NCI-H2196 (cell line): ENCODE results near the gene RPL7A.
"Not testable (repeated sequence)": the region's sequence is repeated elsewhere in the genome, so short reads cannot be mapped to it uniquely, and the experiment has no call there.

Experiments
- DNase-seq: peaks from one replicate; lab custom pipeline; 2025; ENCODE audit not compliant: unreplicated experiment; lab: John Stamatoyannopoulos, UW

The RPL7A gene

DNA sequence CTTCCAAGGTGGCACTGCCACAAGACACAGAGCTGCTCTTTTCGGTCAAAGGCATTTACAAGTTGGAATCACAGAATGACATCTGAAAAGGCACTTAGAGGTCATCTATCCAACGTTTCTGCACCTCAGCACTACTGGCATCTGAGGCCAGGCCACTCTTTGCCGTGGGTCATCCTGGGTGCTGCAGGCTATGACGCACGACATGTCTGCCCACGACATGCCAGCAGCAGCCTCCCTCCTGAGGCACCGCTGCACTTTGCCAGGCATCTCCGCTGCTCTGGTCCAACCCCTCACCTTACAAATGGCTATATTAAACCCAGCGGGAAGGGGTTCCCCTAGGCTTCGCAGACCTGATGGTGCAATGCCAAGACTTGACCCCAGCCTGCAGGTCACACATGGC is 19.8 kb downstream of the RPL7A start:
- DNase-seq, result no peak

DNA sequence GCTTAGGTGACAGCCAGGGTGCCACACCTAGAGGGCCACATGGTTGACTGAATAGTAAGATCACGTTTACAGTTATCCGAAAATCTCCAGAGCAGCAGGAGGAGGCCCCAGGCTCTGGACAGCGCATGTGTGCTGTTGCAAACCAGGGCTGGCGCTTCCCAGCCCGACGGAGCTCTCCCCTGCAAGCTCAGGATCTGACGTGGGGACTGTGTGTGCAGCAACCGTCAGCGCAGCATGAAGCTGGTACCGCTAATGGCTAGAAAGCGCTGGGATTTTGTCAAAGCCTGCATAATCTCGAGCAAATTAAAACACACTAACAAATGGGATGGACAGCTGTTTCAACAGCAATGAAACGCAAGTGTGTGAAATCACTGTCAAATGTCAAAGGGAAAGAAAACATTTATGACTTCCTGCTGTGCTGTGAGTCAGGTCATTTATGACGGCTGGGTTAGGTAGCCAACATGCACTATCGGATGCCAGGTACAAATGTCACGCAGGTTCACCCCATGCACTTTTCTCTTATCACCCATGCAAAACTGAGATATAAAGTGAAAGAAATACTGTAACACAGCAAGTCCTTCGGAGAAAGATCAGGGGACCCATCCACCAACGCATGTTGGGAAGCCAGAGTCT is 20.3 kb downstream of the RPL7A start:
- peak; percentile 49 for DNase-seq

DNA sequence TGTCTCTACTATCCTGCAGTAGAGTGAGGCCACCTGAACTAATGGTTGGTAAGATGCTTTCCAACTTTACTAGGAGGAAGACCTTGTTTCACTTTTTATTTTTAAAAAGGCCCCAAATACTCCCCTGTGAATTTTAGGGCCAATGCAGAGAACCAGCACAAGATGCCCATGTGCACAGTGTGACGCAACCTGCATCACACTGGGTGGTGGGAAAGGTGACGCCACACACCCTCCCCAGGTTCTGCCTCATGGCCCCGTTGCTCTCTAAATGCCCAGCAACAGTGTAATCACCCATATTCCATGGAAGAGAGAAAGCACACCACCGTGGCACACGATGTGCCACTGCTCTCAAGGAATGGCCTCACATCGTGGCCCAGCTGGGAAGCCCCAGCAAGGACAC is 21.4 kb downstream of the RPL7A start:
- DNase-seq, result no peak

DNA sequence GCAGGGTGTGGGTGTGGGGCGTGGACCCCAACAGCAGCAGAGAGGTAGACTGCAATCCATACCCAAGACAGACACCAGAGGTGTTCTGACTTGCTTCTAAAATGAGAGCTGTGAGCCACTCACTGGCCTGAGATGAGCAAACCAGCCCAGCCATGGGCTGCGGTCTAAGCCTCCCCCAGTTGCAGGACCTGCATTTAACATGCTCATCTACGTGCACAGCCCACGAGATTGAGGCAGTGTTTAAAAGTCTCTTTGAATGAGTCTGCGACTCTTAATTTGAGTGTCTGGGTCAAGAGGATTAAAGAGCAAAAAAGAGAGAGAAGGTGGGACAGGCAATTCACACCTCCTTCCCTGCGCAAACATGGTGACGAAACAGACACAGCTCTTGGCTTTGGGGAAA is 21.9 kb downstream of the RPL7A start:
- no peak for DNase-seq

DNA sequence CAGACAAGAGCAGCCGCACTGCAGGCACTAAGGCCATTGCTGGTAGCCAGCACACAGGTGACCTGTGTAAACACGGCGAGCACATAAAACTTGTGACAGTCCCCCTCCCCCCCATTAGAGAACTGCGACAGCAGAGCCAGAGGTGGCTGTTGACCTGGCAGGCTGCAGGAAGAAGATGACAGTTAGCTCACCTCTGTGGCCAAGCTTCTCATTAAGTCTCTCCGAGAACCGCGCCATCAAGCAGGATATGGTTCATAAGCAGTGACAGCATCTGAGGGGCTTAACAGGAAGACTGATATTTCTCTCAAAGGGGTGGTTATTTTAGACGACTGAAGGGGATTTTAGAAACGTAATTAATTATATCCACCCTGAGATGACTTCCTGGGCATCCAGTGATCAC is 22.7 kb downstream of the RPL7A start:
- DNase-seq, result no peak

DNA sequence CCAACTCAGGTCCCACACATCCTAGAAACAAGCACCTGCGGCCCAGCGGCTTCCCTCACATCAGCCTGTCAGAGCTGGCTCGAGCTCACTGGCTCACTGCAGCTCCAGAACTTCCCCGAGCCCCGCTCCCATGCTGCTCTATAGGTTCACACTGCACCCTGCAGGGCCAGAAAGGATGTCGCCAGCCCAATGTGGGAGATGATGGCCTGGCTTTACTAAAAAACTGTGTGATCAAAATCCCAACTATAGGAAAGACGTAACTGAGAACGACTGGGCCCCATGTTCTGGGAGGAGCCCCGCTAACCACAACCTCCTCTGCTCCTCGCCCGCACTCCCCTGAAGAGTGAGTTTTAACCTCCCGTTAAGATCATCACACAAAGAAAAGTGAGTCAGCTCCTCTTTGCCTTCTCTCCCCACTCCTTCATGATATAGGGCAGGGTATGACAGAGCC is 23.3 kb downstream of the RPL7A start:
- no peak for DNase-seq

DNA sequence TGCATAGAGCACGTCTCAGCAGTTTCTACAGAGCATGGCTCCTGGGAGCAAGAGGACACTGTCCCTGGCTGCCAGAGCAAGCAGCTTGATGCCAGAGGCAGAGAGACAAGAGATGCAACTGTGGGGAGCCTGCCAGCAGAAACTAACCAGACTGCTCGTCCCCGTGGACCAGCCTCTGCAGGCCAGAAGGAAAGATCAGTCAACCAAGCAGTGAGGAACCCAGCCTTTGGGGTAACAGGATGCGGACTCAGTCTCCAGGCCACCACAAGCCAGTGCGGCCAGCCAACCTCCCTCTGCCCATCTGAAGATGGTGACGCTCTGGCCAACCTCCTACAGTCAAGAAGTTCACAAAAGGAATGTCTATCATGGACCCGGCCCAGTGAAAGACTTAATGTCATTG is 24.1 kb downstream of the RPL7A start:
- DNase-seq, result no peak

DNA sequence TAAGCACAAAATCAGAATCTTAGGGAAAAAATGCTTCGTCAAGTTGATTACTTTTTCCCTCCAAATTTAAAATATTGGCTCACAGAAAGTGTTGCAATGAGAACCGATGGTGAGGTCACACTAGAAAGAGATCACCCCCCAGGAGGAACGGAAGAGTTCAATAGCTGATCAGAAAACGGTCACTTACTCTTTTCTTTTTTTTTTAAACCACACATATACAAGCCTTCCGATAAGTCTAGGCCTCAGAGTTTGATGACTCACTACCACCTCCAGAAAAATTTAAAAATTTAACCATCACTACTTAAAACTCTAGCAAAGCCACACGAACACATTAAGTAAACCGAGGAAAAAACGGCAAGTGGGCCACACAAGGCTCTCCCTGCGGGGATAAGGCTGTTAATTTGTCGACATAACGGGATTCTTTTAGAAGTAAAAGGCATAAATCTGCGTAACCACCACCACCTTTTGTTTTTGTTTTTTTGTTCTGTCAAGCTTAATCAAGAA is 26.6 kb downstream of the RPL7A start:
- no peak for DNase-seq

DNA sequence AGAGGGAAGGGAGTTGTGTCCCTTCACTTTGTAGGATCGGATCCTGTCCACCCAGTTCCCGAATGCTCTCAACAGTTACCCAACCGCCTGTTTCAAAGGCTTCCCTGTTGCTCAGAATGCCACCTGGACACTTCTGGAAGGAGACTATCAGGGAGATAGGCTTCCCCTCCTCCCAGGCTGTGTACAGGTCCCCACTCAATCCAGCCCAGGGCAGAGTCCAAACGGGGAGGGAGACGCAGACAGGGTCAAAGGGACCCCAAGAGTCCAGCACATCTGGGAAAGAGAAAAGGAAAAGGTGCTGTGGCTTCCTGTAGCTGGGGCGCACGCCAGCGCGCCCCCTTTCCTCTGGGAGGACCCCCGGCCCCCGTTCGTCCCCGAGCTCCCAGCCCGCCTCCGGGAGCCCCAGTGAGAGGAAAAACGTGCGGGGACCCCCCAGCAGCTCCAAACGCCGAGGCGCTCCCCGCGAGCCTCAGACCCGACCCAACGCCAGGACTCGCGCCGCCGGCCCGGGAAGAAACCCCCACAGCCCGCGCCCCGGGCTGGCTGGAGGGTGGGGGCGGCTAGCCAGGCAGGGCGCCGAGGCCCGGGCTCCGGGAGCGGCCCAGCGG is 27.2 kb downstream of the RPL7A start:
- DNase-seq, result no peak

DNA sequence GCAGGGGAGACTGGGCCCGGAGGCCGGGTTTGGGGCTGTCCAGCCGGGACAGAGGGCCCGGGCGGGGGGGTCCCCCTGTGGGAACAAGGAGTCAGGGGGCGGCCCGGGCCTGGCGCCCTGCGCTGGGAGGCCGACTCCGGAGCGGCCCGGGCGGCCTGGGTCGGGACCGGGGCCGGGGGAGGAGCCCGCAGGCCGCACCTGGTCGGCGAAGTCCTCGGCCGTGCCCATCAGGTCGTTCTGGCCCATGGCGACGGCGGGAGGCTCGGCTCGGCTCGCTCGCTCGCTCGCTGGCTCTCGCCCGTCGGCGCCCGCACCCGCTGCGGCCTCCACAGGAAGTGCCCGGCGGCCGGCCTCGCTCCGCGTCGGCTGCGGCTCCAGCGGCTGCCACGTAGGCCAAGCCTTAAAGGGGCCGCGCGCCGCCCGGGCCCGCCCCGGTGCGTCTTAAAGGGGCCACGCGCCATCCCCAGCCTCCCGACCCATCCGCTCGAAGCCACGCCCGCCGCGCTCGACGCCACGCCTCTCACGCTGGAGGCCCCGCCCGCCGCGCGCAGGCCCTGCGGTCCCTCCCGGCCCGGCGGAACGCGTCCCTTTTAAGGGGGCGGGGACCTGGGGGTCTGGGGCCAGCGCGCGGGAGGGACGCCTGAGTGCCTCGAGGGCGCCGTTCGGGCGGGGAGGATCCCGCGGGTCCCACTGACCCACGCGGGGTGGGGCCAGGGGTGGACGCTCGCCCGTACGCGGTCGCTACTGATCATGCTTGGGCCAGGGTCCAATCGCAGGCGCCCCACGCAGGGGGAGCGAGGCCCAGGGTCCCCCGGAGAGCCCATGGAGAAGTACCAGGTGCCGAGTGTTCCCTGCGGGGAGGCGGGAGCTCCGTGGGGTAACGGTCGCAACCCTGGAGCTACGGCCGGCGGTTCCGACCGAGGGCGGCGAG is 28.0 kb downstream of the RPL7A start, which contains the start of the genes STKLD1 and SURF4:
Gene STKLD1, plus strand, starts transcription at position 643 of the 931 bp plus-strand sequence. Its CDS starts 108 bp downstream, at position 751.
Gene SURF4, minus strand, starts transcription at position 337 of the 931 bp plus-strand sequence. Its CDS starts 91 bp downstream, at position 246.
- peak; percentile 96 for DNase-seq

DNA sequence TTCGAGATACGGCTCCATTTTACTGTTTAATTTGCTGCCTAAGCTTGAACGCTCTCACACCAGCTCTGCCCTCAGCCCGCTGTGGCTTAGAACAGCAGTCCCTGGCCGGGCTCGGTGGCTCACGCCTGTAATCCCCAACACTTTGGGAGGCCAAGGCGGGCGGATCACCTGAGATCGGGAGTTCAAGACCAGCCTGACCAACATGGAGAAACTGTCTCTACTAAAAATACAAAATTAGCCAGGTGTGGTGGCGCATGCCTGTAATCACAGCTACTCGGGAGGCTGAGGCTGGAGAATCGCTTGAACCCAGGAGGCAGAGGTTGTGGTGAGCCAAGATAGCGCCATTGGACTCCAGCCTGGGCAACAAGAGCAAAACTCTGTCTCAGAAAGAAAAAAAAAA is 29.3 kb downstream of the RPL7A start:
- DNase-seq, result not testable (repeated sequence)

DNA sequence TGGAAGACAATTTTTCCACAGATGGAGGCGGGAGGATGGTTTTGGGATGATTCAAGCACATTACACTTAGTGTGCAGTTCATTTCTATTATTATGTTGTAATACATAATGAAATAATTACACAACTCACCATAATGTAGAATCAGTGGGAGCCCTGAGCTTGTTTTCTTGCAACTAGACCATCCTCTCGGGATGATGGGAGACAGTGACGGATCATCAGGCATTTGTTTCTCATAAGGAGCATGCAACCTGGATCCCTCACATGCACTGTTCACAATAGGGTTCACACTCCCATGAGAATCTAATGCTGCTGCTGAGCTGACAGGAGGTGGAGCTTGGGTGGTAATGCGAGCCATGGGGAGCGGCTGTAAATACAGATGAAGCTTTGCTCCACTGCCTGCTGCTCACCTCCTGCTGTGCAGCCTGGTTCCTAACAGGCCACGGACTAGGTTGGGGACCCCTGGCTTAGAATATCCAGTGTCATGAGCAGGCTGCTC is 29.8 kb downstream of the RPL7A start:
- DNase-seq, result no peak

DNA sequence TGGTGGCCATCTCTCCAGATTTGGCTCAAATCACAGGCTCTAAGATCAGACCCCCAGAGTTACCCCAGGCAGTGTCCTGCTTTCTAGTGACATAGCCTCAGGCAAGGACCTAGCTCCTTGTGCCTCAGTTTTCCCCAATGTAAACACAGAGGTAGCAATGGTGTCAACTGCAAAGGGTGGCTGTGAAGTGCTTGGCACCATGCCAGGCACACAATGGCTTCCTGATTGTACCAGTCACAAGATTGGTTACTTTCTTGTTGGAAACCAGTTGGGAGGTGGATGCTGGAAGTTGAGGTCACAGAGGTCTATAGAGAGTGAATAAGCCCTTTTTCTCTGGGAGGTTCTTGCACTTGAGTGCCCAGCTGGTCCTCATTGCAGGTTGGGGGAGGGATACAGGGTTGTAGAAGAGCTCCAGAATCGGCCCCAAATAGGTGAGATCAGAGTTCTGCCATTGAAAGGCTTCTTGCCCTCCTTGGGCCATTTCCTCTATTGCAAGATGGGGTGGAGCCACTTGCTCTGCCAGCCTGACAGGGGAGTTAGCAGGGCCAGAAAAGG is 30.5 kb downstream of the RPL7A start:
- DNase-seq, result peak; percentile 24

DNA sequence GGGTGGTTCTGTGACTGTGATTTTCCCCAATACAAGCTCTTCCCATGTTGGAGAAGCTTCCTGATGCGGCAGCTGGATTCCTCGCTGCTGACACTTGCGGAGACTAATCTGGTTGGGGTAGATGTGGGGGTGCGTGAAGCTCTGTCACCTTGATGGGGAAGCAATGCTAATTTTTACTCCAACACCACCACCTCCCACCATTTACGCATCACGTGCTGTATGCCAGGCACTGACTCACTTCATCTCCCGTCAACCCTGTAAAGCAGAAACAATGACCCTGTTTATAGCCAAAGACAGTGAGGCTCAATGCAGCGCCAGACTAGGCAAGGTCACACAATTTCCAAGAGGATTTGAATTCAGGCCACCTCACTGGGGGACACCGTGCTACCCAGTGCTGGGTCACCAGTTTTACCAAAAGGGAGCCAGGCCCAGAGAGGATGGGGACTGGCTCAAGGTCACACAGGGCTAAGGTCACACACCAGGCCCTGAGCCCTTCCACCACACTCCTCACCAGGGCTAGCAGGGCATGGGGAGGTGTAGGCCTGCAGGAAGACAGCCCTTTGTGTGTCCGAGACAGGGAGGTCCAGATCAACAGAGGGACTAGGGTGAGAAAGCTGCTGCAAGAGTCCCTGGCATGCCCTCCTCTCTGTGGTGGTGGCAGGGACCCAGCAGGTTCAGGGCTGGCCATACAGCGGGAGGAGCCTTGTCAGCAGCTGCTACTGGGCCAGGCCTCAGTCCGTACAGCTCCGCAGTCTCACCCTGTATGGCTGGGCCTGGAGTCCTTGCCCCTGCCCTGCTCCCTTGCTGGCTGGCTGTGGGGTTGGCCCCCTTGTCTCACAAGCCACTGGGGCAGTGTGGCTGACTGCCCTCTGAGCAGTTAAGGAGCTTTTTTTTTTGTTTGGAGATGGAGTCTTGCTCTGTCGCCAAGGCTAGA is 31.4 kb downstream of the RPL7A start:
- no peak for DNase-seq

DNA sequence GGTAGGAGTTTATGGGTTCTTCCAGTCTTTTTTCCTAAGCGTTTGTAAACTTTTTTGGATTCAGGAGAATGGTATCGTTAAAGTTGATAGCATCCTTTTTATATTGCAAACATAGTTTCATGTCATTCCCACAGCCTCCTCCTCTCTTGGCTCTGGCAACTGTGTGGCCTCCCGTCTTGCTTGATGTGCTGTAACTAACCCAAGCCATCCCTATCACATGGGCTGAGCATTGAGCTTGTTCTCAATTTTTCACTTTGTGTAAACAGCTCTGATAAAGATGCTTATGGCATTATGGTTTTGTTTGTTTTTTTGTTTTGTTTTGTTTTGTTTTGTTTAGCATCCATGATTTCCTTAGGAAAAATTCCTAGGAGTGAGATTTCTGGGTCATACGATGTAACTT is 32.7 kb downstream of the RPL7A start:
- no peak for DNase-seq

DNA sequence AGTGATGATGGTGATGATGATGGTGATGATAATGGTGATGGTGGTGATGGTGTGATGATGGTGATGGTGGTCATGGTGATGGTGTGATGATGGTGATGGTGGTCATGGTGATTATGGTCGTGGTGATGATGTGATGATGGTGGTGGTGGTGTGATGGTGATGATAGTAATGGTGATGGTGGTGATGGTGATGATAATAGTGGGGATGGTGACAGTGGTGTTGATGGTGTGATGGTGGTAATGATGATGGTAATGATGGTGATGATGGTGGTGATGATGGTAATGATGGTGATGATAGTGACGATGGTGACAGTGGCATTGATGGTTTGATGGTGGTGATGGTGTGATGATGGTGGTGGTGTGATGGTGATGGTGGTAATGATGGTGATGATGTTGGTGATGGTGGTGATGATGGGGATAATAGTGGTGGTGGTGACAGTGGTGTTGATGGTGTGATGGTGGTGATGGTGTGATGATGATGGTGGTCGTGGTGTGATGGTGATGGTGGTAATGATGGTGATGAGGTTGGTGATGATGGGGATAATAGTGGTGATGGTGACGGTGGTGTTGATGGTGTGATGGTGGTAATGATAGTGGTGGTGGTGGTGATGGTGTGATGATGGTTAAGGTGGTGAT is 34.6 kb downstream of the RPL7A start:
- no peak for DNase-seq

DNA sequence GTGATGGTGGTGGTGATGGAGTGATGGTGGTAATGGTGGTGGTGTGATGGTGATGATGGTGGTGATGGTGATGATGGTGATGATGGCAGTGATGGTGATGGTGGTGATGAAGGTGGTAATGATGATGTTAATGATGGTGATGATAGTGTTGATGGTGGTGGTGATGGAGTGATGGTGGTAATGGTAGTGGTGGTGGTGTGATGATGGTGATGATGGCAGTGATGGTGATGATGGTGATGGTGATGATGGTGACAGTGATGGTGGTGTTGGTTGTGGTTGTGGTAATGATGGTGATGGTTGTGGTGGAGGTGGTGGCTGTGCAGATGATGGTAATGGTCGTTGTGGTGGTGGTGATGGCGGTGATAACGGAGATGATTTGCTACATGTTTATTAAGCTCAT is 35.4 kb downstream of the RPL7A start:
- no peak for DNase-seq

DNA sequence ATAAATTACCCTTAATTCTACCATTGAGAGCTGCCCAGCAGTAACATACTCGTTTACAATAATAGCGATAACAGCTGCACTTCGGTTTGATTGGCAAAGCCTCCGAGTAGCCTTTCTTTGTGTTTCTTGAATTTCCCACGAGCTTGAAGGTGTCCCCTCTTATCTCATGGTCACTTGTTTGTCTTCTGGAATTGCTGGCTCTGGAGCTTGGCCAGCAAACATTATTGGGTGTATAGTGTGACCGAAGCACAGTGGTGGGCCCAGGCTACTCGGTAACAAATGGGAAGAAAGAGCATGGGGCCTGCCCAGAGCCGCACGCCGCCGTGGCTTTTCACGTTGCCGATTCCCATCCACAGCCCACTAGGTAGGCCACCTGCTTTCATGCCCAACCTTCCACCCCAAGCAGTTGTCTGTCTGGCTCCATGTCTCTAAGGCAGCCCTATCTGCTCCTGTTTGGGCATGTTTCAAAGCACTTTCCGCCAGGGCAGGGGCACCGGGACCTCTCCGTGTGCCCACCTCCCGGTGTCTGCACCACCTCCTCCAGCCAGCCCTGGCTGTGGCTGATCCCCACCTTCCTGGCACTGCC is 36.8 kb downstream of the RPL7A start:
- DNase-seq, result no peak

DNA sequence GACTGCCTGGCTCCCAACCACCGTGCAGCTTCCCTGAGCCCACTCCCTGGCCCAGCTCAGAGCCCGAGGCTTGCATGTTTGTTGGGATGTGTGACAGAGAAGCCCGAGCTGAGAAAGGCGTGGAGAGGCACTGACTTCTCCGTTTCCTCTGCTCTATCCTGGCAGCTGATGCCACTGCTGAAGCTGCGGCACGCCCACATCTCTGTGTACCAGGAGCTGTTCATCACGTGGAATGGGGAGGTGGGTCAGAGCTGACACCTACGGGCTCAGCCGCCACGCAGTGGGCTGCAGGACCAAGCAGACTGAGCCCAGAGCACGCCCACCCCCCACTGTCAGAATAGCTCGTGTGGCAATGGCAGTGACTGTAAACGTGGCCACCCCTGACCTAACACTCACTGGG is 37.4 kb downstream of the RPL7A start:
- DNase-seq, result no peak
